HFFc6 (cell line): ENCODE data around the gene HTR2A. TPM values are rescaled to one million over a fixed set of nuclear protein-coding genes. Genes with fewer than 3 reads are reported as not detected.

Source experiments
- DNase-seq: peaks from one replicate; pipeline ENCODE4 v3.0.0-alpha.2; 2018
- H3K27ac Mint-ChIP-seq: 2 replicates; pipeline ENCODE4 v1.8.0; 2020; ENCODE audit warnings: mild to moderate bottlenecking, mixed read lengths
- H3K27me3 Mint-ChIP-seq: 2 replicates; pipeline ENCODE4 v1.8.0; 2021; ENCODE audit warnings: mild to moderate bottlenecking, moderate library complexity, mixed read lengths; ENCODE audit not compliant: insufficient read depth
- H3K36me3 Mint-ChIP-seq: 2 replicates; pipeline ENCODE4 v1.8.0; 2021; ENCODE audit warnings: low read depth, mixed read lengths
- H3K4me1 Mint-ChIP-seq: 2 replicates; pipeline ENCODE4 v1.8.0; 2020; ENCODE audit warnings: low read depth, mixed read lengths
- H3K4me3 Mint-ChIP-seq: 2 replicates; pipeline ENCODE4 v1.8.0; 2020; ENCODE audit warnings: mild to moderate bottlenecking, moderate library complexity, mixed read lengths
- H3K9me3 Mint-ChIP-seq: 2 replicates; pipeline ENCODE4 v1.8.0; 2020; ENCODE audit warnings: mild to moderate bottlenecking, mixed read lengths
- long read RNA-seq: library from polyadenylated mRNA; unstranded; transcript quantifications from one replicate; pipeline ENCODE4 v2.0.0, GENCODE V29; 2019
- total RNA-seq, 6 experiments: library from RNA; stranded (reverse); fragmentation: NEBNext Ultra II Directional; extraction: Animal tissue kit (Norgen Biotek cat#: 25700); gene quantifications; 2 replicates in 1 of 6; 3 replicates in 5 of 6; pipeline ENCODE4 v1.2.3, GENCODE V29; 2021
- TF ChIP-seq, protein P1 (sequence below): fragments of 200-600 bp; sonication (generic); IDR thresholded peaks from 2 replicates; pipeline ENCODE4 v1.5.0; 2021; ENCODE audit warnings: antibody characterized with exemption, mild to moderate bottlenecking

The HTR2A gene
- under 1 TPM in 1 of 6 experiments, not detected in 5; 0.09 TPM for total RNA-seq
- long read RNA-seq, result 0 reads

DNA sequence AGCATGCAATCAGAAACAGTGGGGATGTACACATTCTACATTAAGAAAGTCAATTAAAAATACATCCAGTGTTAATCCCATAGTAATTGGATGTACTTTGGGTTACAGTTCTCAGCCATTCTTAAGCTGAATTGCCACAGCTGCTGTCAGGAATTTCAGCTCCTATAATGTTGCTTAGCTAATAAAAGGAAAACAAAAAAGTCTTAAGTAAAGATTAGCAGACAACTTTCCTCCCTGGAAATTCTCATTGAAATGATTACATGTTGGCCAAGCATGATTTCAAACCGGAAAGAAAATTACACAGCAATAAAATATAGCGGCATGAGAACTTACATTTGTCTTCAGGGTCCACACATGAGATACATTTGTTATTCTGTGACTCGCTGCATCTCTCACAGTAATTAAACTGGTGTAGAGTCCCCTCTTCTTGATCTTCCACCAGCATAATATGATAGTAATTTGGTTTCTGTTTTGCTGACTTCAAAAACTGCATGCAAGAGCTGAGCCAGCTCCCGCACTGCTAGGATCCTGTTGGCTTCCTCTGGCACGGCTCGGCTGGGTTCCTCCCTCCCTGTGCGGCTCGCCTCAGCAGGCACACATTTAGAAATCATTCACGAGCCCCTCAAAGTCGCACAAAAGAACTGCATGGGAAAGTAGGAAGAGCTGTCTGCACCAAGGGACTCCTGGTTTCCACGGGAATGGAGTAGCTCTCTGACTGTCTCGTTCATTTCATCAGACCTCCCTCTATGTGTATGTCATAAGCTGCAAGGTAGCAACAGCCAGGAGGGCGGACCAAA, at the start of gene HTR2A:
Gene HTR2A (minus strand): TSS at position 713 of the 797 bp plus-strand sequence. CDS start 1,147 bp downstream, outside the sequence.
- H3K4me1 Mint-ChIP-seq, result peaks cover 24% of the 10 kb centered on the region
- no peaks in the 10 kb centered on the region for H3K36me3 Mint-ChIP-seq
- H3K4me3 Mint-ChIP-seq, result peak within 1 kb of the TSS; percentile 84
- no peak for DNase-seq
- TF ChIP-seq, protein P1, sequence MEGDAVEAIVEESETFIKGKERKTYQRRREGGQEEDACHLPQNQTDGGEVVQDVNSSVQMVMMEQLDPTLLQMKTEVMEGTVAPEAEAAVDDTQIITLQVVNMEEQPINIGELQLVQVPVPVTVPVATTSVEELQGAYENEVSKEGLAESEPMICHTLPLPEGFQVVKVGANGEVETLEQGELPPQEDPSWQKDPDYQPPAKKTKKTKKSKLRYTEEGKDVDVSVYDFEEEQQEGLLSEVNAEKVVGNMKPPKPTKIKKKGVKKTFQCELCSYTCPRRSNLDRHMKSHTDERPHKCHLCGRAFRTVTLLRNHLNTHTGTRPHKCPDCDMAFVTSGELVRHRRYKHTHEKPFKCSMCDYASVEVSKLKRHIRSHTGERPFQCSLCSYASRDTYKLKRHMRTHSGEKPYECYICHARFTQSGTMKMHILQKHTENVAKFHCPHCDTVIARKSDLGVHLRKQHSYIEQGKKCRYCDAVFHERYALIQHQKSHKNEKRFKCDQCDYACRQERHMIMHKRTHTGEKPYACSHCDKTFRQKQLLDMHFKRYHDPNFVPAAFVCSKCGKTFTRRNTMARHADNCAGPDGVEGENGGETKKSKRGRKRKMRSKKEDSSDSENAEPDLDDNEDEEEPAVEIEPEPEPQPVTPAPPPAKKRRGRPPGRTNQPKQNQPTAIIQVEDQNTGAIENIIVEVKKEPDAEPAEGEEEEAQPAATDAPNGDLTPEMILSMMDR, result no peak
- H3K27ac Mint-ChIP-seq, result no peak within 1 kb of the TSS
- peaks cover 24% of the 10 kb centered on the region for H3K27me3 Mint-ChIP-seq
- H3K9me3 Mint-ChIP-seq, result no peaks in the 10 kb centered on the region

DNA sequence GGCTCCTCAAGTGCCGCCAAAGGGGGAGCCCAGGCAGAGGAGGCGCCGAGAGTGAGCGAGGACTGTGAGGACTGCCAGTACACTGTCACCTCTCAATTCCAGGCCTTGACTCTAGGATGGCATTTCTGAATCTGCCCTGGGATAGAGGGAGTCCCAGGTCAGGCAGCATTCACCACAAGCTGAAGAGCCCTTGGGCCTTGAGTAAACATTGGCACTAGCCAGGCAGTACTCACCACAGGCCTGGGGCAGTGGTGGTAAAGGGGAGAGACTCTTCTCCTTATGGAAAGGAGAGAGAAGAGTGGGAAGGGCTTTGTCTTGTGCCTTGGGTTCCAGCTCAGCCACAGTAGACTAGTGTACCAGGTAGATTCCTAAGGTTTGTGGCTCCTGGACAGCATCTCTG, 39.7 kb upstream of the HTR2A start:
- Mint-ChIP-seq H3K4me3 (no peak overlapping the region), H3K27ac (no peak overlapping the region), H3K36me3 (no peaks in the 10 kb centered on the region), H3K9me3 (peaks cover 28% of the 10 kb centered on the region), H3K27me3 (peaks cover 2% of the 10 kb centered on the region), H3K4me1 (no peaks in the 10 kb centered on the region)
- DNase-seq, result no peak
- TF ChIP-seq, protein P1, result no peak

DNA sequence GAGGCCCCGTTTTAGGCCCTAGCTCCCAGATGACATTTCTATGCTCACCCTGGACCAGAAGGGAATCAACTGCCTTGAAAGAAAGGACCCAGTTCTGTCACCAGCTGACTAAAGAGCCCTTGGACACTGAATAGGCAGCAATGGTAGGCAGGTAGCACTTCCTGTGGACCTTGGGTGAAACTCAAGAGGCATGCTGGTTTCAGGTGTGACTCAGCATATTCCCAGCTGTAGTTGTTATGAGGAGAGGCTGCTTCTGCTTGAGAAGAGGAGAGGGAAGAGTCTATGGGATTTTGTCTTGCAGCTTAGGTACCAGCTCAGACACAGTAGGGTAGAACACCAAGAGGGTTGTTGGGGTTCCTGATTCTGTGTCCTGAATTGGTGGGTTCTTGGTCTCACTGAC, 37.9 kb upstream of the HTR2A start:
- Mint-ChIP-seq H3K27ac (no peak overlapping the region), H3K4me3 (no peak overlapping the region), H3K36me3 (no peaks in the 10 kb centered on the region), H3K9me3 (peaks cover 21% of the 10 kb centered on the region), H3K4me1 (no peaks in the 10 kb centered on the region), H3K27me3 (peaks cover 2% of the 10 kb centered on the region)
- TF ChIP-seq, protein P1, result no peak
- no peak for DNase-seq

DNA sequence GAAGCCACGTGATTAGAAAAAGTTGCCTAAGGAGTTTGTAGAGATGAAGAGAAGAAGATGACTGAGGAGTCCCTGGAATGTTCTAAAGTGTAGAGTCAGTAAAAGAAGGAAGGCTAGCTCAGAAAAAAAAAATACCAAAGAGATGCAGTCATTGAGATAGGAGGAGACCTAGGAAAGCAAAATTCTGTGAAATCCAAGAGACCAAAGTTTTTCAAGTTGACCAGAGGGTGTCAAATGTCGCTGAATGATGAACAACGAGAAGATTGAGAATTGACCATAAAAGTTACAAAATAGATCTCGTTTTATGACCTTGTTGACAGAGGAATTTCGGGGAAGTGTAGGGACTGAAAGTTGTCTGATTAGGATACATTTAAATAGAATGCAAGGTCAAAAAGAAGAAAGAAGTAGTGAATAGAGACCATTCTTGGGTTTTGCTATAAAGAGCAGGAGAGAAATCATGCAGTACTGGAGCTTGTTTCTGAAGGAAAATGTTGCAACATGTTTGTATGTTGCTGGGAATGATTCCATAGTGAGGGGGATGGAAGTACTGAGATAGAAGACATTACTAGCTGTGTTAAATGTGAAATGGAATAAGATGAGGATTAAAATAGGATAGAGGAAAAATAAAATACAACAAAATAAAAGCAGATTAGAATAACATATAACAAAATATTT, 30.2 kb upstream of the HTR2A start:
- DNase-seq, result peak; percentile 4
- Mint-ChIP-seq H3K27ac (no peak overlapping the region), H3K4me3 (no peak overlapping the region), H3K4me1 (no peaks in the 10 kb centered on the region), H3K36me3 (no peaks in the 10 kb centered on the region), H3K9me3 (peaks cover under 1% of the 10 kb centered on the region), H3K27me3 (no peaks in the 10 kb centered on the region; the same call in 1 of the 2 replicates)
- TF ChIP-seq, protein P1, result no peak

DNA sequence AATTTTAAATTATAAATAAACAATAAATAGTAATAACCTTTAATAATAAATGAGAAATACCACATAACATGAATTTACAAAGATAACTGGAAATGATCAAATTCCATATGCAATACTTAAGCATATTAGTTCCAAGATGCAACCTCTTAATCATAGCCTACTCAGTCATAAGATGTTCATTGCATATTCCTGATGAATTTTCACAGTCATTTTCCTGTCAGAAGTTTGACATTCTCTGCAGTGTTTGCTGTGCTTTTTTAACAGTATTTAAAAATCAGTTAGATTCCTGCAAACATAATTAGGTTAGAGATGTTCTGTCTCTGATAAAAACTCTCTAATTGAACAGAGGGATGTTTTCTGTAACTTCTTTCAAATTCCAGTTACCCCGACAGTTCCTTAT, 28.6 kb upstream of the HTR2A start:
- no peak overlapping the region for H3K4me3 Mint-ChIP-seq

More for the DNA sequence above, 28.6 kb upstream of the HTR2A start:
- Mint-ChIP-seq H3K27ac (no peak overlapping the region), H3K9me3 (no peaks in the 10 kb centered on the region; the same call in 1 of the 2 replicates), H3K4me1 (no peaks in the 10 kb centered on the region), H3K27me3 (no peaks in the 10 kb centered on the region; the same call in 1 of the 2 replicates), H3K36me3 (no peaks in the 10 kb centered on the region)
- TF ChIP-seq, protein P1, result no peak
- DNase-seq, result no peak
